SKM-1 treated with dmso at 0.1 percent for 144 hours (cell line): Measurements from ENCODE around the gene RPTOR.
"Not testable (repeated sequence)": the region's sequence is repeated elsewhere in the genome, so short reads cannot be mapped to it uniquely, and the experiment has no call there.

Experiments used
- DNase-seq: peaks from one replicate; lab custom pipeline; 2025; ENCODE audit not compliant: unreplicated experiment; lab: John Stamatoyannopoulos, UW

Gene RPTOR

GRCh38 chr17:80738987-80739730 is 194.5 kb downstream of the RPTOR start:
- no peak for DNase-seq

- DNase-seq = no peak
These were observed 195.5 kb downstream of the RPTOR start for GRCh38 chr17:80740141-80740540.

GRCh38 chr17:80742091-80742490 is 197.5 kb downstream of the RPTOR start:
- no peak for DNase-seq

- DNase-seq = no peak
These were observed 198.0 kb downstream of the RPTOR start for GRCh38 chr17:80742581-80743180.

GRCh38 chr17:80743181-80743771 is 198.6 kb downstream of the RPTOR start:
- no peak for DNase-seq

GRCh38 chr17:80743973-80744372 is 199.3 kb downstream of the RPTOR start:
- DNase-seq = not testable (repeated sequence)

GRCh38 chr17:80744725-80745124 is 200.1 kb downstream of the RPTOR start:
- not testable (repeated sequence) for DNase-seq

GRCh38 chr17:80745183-80745582 is 200.5 kb downstream of the RPTOR start:
- DNase-seq = no peak

- no peak for DNase-seq
These were observed 201.8 kb downstream of the RPTOR start for GRCh38 chr17:80746262-80746935.

GRCh38 chr17:80747469-80747868 is 202.8 kb downstream of the RPTOR start:
- no peak for DNase-seq

GRCh38 chr17:80749611-80750010 is 205.0 kb downstream of the RPTOR start:
- DNase-seq = no peak

- DNase-seq = no peak
These were observed 205.6 kb downstream of the RPTOR start for GRCh38 chr17:80750263-80750662.

- no peak for DNase-seq
These were observed 206.7 kb downstream of the RPTOR start for GRCh38 chr17:80751070-80751945.

- DNase-seq = no peak
These were observed 207.4 kb downstream of the RPTOR start for GRCh38 chr17:80751946-80752581.

GRCh38 chr17:80753685-80754345 is 209.2 kb downstream of the RPTOR start:
- no peak for DNase-seq

- DNase-seq = no peak
These were observed 210.2 kb downstream of the RPTOR start for GRCh38 chr17:80754846-80755245.

- no peak for DNase-seq
These were observed 211.2 kb downstream of the RPTOR start for GRCh38 chr17:80755650-80756405.

- no peak for DNase-seq
These were observed 214.1 kb downstream of the RPTOR start for GRCh38 chr17:80758481-80759376.
